Inflammatory macrophage treated with lipopolysaccharide for 4 hours (primary cell): ENCODE results near the gene CTSZ.
A peak's percentile ranks its signal among the peaks of the same experiment; 100 is the strongest.
"Not testable (repeated sequence)": the region's sequence is repeated elsewhere in the genome, so short reads cannot be mapped to it uniquely, and the experiment has no call there.

Source experiments
- DNase-seq: peaks from one replicate; pipeline ENCODE4 v3.0.0-alpha.2; 2020

The CTSZ gene

GRCh38 chr20:58995461-58996225, 11.4 kb downstream of the CTSZ start:
- no peak for DNase-seq

- no peak for DNase-seq
Measured at GRCh38 chr20:58994390-58995159, 12.5 kb downstream of the CTSZ start.

- no peak for DNase-seq
Measured at GRCh38 chr20:58993332-58994248, 13.5 kb downstream of the CTSZ start.

- DNase-seq = no peak
Measured at GRCh38 chr20:58992911-58993310, 14.1 kb downstream of the CTSZ start.

- DNase-seq = no peak
Measured at GRCh38 chr20:58991715-58992114, 15.3 kb downstream of the CTSZ start.

GRCh38 chr20:58990651-58991445, 16.2 kb downstream of the CTSZ start:
- no peak for DNase-seq

- no peak for DNase-seq
Measured at GRCh38 chr20:58989196-58989595, 17.9 kb downstream of the CTSZ start.

GRCh38 chr20:58988565-58988882, 18.5 kb downstream of the CTSZ start:
- DNase-seq = no peak

GRCh38 chr20:58987790-58988564, 19.1 kb downstream of the CTSZ start:
- no peak for DNase-seq

GRCh38 chr20:58986968-58987517, 20.0 kb downstream of the CTSZ start:
- DNase-seq = no peak

GRCh38 chr20:58986286-58986967, 20.6 kb downstream of the CTSZ start:
- no peak for DNase-seq

- no peak for DNase-seq
Measured at GRCh38 chr20:58985656-58986055, 21.4 kb downstream of the CTSZ start.

GRCh38 chr20:58984691-58985090, 22.4 kb downstream of the CTSZ start:
- no peak for DNase-seq

GRCh38 chr20:58983115-58983468, 24.0 kb downstream of the CTSZ start:
- not testable (repeated sequence) for DNase-seq

GRCh38 chr20:58982406-58983114, 24.5 kb downstream of the CTSZ start:
- no peak for DNase-seq

- no peak for DNase-seq
Measured at GRCh38 chr20:58981628-58982364, 25.3 kb downstream of the CTSZ start.

GRCh38 chr20:58980711-58981627, 26.1 kb downstream of the CTSZ start, which contains the start of gene NELFCD:
NELFCD (plus strand) TSS chr20:58981256; CDS start chr20:58981310, 54 bp downstream.
- peak; percentile 90 for DNase-seq
